HT1080 (cell line): ENCODE results near the gene TANGO6. TPM values are rescaled to one million over a fixed set of nuclear protein-coding genes. Genes with fewer than 3 reads are reported as not detected.

ENCODE experiments used
- DNase-seq: peaks from one replicate; pipeline ENCODE4 v3.0.0-alpha.2; 2015; ENCODE audit warnings: low read depth
- total RNA-seq: library from RNA; depleted of rRNA; stranded (reverse); fragments of >200 nt; shearing (Covaris generic); gene quantifications from 2 replicates; pipeline ENCODE4 v1.2.3, GENCODE V29; 2014

The TANGO6 gene
- total RNA-seq, 1 experiment from 2014 or later, result 12.7 TPM

GRCh38 chr16:68999114-68999513, 155.8 kb downstream of the TANGO6 start:
- no peak for DNase-seq

DNA sequence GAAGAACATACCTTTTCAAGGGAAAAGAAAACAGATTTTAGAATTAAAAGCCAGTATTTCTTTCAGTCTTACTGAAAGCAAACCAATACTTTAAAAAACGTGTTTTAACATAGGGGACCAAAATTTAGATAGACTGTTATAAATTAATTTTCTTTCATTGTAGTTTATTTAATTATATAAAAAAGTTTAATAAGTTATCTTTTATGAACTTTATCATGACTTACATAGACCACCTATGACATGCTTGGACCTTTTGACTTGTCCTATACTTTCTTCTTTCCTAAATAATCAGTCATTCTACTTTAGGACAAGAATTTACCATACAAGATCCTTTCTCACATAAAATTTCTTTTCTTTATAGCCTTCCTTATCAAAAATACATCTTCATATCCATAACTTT, 160.2 kb downstream of the TANGO6 start:
- no peak for DNase-seq

GRCh38 chr16:69005641-69006355, 162.5 kb downstream of the TANGO6 start:
- no peak for DNase-seq

GRCh38 chr16:69012906-69013305, 169.6 kb downstream of the TANGO6 start:
- DNase-seq, result no peak

- DNase-seq, result no peak
Measured at GRCh38 chr16:69013991-69014390, 170.7 kb downstream of the TANGO6 start.

DNA sequence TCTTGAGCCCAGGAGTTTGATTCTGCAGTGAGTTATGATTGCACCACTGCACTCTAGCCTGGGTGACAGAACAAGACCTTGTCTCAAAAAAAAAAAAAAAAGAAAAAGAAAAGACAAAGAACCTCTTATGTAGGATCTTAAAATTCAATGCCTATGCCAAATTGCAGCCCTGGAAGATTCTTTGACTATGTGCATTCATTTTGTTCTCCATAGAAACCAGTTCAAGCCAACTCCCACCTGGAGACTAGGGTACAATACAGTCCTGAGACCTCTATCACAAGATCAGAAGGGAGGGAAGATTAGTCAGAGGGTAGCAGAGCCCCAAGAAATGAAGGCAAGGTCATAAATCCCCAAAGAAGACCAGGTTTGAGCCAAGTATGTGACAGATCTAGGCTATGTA, 171.5 kb downstream of the TANGO6 start:
- no peak for DNase-seq

GRCh38 chr16:69017036-69017783, 173.9 kb downstream of the TANGO6 start:
- peak; percentile 92 for DNase-seq

DNA sequence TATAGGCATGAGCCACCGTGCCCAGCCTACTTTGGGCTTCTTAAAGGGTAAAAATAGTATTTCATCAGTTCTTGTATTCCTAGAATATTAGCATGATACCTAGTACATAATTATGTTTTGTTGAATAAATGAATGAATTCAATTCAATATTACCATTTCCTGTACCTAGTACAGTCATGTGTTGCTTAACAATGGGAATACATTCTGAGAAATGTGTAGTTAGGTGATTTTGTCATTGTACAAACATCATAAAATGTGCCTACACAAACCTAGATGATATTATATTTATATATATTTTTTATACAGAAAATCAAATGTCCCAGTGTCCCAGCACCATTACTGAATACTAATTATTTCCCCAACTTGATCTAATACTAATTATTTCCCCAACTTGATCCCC, 176.5 kb downstream of the TANGO6 start:
- no peak for DNase-seq

- no peak for DNase-seq
Measured at GRCh38 chr16:69029121-69029520, 185.8 kb downstream of the TANGO6 start.

DNA sequence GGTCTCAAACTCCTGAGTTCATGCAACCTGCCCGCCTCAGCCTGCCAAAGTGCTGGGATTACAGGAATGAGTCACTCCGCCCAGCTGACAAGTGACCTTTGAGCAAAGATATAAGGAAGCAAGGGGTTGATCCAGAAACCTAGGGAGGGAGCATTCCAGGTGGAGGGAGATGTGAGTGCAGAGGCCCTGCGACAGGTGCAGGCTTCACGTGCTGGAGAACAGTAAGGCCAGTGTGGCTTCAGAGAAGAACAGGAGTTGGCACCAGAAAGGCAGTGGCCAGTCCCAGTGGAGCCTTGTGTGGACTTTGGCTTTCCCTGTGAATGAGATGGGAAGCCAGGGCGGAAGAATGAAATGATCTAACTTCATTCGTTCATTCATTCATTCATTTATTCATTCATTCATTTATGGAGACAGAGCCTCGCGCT, 188.6 kb downstream of the TANGO6 start:
- peak; percentile 32 for DNase-seq

DNA sequence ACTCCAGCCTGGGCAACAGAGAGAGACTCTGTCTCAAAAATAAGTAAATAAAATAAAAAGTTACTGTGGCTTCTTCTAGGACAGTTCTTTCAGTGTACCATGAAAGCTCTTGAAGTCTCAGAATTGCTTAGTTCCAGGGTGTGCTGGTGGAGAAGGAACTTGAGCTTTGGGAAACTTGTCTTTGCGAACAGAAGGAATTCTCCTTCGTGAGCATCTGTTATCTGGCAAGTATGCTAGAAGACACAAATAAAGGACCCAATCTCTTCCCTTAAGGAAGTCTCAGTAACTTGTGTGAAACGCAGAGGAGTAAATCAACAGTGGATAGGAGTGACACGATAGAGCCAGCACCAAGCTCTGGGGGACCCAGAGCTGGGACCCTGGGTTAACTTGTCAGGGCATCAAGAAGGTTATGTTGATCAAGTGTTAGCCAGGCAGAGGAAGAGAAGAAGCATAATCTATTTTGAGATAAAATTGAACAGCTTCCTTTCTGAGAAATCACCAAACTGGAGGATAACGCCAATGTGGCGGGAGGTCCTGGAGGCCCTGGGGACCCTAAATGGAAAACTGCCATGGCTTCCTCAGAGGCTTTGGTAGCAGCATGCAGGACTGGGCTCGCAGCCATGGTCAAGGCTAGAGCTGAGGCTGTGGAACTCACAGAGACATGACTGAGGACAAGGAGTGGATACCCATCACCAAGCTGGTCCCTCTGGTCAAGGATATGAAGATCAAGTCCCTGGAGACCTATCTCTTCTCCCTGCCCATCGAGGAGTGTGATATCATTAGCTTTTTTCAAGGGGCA, 190.0 kb downstream of the TANGO6 start:
- DNase-seq, result no peak

GRCh38 chr16:69035375-69035774, 192.0 kb downstream of the TANGO6 start:
- no peak for DNase-seq

DNA sequence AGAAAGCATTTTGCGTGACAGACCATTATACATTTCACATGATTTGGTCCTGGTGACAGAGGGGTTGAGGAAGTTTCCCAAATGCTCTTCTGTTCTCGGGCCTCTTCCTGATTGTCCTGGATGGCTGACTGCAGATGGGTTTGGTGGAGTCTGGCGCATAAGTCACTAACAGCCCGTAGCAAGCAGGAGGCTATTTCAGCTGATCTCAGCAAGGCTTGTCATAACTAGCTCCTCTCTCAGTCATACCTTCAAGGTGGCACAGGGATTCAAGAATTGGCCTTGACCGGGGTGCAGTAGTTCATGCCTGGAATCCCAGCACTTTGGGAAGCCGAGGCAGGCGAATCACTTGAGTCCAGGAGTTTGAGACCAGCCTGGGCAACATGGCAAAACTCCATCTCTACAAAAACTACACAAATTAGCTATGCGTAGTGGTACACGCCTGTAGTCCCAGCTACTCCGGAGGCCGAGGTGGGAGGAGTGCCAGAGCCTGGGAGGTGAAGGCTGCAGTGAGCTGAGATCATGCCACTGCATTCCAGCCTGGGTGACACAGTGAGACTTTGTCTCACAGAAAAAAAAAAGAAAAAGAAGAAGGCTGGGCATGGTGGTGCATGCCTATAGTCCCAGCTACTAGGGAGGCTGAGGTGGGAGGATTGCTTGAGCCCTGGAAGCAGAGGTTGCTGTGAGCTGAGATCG, 193.2 kb downstream of the TANGO6 start:
- DNase-seq, result no peak

DNA sequence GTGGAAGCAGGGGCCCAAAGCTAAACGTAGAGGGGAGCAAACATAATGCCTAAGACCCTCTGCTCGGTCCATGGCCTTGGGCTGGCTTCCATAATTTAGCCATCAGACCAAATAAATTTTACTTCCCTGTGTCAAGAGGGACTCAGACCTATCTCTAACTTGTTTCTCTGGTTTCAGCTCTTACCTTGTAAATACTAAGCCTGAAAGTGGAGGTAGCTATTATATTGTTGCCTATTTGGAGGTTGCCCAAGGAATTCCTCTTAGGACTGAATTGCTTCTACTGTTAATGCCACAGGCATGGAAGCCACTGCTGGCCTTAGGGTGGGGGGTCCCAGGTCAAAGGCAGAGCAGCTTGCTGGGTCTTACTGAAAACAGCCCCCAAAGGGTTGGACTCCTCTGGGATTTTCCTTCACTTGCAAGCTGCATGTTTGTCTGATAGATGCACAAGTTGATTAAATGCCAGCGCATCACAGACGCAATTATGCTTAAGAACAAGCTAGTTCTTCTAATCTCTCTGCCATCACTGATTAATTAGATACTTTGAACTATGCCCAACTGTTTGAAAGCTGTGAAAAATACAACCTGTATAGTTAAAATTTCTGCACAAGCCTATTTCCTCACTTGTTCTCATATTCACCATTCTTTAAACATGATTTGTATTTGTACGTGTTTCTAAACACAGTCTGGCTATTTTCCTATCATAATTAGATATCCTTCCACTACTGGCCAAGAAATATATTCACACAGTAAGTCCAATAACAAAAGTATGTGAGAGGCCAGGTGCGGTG, 194.2 kb downstream of the TANGO6 start:
- no peak for DNase-seq

- peak; percentile 73 for DNase-seq
Measured at GRCh38 chr16:69039333-69039941, 196.1 kb downstream of the TANGO6 start.

DNA sequence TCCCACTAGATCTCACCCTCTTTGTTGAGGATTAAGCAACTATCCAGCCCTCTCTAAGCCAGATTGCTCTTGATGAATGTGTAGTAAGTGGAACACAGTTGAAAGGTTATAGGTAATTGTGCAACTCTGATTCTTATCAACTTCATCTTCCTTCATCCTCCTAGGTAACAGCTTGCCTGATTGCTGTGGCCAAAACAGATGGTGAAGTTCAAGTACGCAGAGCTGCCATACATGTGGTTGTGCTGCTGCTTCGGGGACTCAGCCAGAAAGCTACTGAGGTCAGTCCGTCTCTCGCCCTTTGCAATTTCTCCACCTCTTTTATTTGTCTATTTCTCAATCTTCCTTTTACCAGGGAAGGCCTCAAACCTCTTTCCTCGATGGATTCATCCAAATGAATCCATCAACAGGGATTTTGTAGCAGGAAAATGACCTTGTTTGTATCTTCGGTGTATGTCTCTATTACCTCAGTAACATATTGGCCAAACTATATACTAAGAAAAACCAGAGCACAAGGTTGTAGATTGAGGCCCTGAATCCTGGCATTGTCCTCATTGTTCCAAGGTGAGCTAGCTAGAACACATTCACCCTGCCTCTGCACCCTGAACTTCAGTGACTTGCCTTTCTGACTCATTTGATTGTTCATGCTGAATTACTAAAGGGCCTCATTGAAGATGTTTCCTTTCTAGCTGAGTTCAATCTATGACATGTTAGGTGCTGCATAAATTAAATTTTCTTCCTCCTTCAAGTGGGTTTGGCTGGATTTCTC, 197.0 kb downstream of the TANGO6 start:
- peak; percentile 80 for DNase-seq

- no peak for DNase-seq
Measured at GRCh38 chr16:69048328-69049120, 205.2 kb downstream of the TANGO6 start.

DNA sequence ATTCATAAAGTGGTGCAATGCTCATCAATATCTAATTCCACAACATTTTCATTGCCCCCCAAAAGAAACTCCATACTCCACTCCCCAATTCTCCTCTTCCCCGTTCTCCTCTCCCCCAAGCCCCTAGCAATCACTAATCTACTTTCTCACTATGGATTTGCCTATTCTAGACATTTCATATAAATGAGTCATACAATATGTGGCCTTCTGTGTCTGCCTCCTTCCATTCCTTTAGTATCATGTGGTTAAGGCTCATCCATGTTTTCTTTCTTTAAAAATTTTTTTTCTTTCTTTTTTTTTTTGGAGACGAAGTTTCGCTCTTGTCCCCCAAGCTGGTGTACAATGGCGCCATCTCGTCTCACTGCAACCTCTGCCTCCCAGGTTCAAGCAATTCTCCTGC, 205.8 kb downstream of the TANGO6 start:
- DNase-seq, result peak; percentile 75
